ENCODE data around the gene STIMATE. TPM values are rescaled to one million over a fixed set of nuclear protein-coding genes. Genes with fewer than 3 reads are reported as not detected.

The STIMATE gene
- total and polyA plus RNA-seq, 2 of the 4 experiments (the other 2 are of a cell fraction) = 10.6 to 17.8 TPM

GRCh38 chr3:52839268-52839575 lies 58.1 kb downstream of the STIMATE start:
- no peak overlapping the region for H3K4me3 ChIP-seq (ENCODE audit: insufficient read depth, low read depth, low read length)
- CTCF ChIA-PET = no interaction called here
- DNase-seq = no peak
- H3K9me3 ChIP-seq (ENCODE audit: control insufficient read depth, insufficient read depth, low read length) = no peaks in the 10 kb centered on the region
- H3K56ac ChIP-seq (ENCODE audit: extremely low read depth, insufficient read depth, low read length) = no peak overlapping the region
- H4K8ac ChIP-seq (ENCODE audit: low read depth in 2 of 2, low read length in 2 of 2) = no peak overlapping the region
- no peak overlapping the region for H3K23ac ChIP-seq (ENCODE audit: low read depth, low read length)
- BruUV-seq (replicated peaks) = no TSS peak
- H3K27me3 ChIP-seq (ENCODE audit: control insufficient read depth, insufficient read depth, low read length) = no peaks in the 10 kb centered on the region
- intact Hi-C loops (cut with micrococcal nuclease) = no loop called here
- H2BK20ac ChIP-seq (ENCODE audit: low read depth, low read length) = no peak overlapping the region
- no peak overlapping the region for H3K18ac ChIP-seq (ENCODE audit: low read depth, low read length)
- no peaks in the 10 kb centered on the region for H3K79me1 ChIP-seq (ENCODE audit: low read depth in 1 of 2, low read length in 2 of 2)
- H2BK5ac ChIP-seq (ENCODE audit: low read depth, low read length, poor library complexity, severe bottlenecking) = no peak overlapping the region
- H3K4ac ChIP-seq (ENCODE audit: low read depth, low read length) = no peak overlapping the region
- no peak overlapping the region for H2AK9ac ChIP-seq (replicated peaks; ENCODE audit: low read depth, low read length, poor library complexity)
- H4K91ac ChIP-seq (ENCODE audit: insufficient read depth, low read depth, low read length) = no peak overlapping the region
- H3K14ac ChIP-seq (replicated peaks; ENCODE audit: low read depth, low read length) = no peak overlapping the region
- peaks cover 17% of the 10 kb centered on the region; the same call in 1 of the 2 replicates for H3K36me3 ChIP-seq (ENCODE audit: control insufficient read depth, insufficient read depth, low read length)
- H4K5ac ChIP-seq (ENCODE audit: low read depth, low read length) = no peak overlapping the region
- no peak overlapping the region for H2AFZ ChIP-seq (replicated peaks; ENCODE audit: low read length, poor library complexity)
- no peak overlapping the region for H3K27ac ChIP-seq (ENCODE audit: insufficient read depth, low read length)
- peaks cover 13% of the 10 kb centered on the region; the same call in 1 of the 2 replicates for H3K4me1 ChIP-seq (ENCODE audit: control insufficient read depth, insufficient read depth, low read length)
- no peak overlapping the region for H3K4me2 ChIP-seq (ENCODE audit: low read depth, low read length)
- H2AK5ac ChIP-seq (ENCODE audit: low read depth, low read length) = no peak overlapping the region
- no peak overlapping the region for H2BK15ac ChIP-seq (ENCODE audit: low read depth, low read length)
- no peak overlapping the region for H2BK120ac ChIP-seq (ENCODE audit: low read depth, low read length)
- in situ Hi-C loops (cut with MboI; ENCODE audit: low sequenced_read_pairs) = no loop called here
- POLR2A ChIA-PET (ENCODE audit: unreplicated experiment) = interaction anchor here (0.6 kb wide), 1 partner anchor 57 kb away, joined by 4 read pairs; no protein-coding TSS in a partner anchor
- dilution Hi-C loops (cut with HindIII; ENCODE audit: low sequenced_read_pairs, unreplicated experiment) = no loop called here
- ATAC-seq (ENCODE audit: low read depth) = no peak
- H4K20me1 ChIP-seq (ENCODE audit: insufficient read depth, low read length) = no peaks in the 10 kb centered on the region; the same call in 1 of the 2 replicates
- H3K9ac ChIP-seq (ENCODE audit: low read depth, low read length) = no peak overlapping the region
- peaks cover 16% of the 10 kb centered on the region; the same call in 1 of the 2 replicates for H3K9me1 ChIP-seq (ENCODE audit: insufficient read depth, low read length)
- WGBS, 2 experiments (ENCODE audit: extremely low coverage in 2 of 2, insufficient read length in 1 of 2) = 100% methylated on average over 1 of the region's 2 CpGs; no CpG with 5 or more reads in 1 of the 2 experiments
- no peak for TF ChIP-seq RAD21 (IDR thresholded peaks at IDR 0.05; ENCODE audit: low read length)
- no peak for TF ChIP-seq CEBPB (IDR thresholded peaks at IDR 0.05; ENCODE audit: low read depth, low read length)
- no peak for TF ChIP-seq MAFK (IDR thresholded peaks at IDR 0.05; ENCODE audit: low read depth, low read length)
- TF ChIP-seq CHD1 (IDR thresholded peaks at IDR 0.05; ENCODE audit: low read depth, low read length) = no peak
- TF ChIP-seq, protein P1, sequence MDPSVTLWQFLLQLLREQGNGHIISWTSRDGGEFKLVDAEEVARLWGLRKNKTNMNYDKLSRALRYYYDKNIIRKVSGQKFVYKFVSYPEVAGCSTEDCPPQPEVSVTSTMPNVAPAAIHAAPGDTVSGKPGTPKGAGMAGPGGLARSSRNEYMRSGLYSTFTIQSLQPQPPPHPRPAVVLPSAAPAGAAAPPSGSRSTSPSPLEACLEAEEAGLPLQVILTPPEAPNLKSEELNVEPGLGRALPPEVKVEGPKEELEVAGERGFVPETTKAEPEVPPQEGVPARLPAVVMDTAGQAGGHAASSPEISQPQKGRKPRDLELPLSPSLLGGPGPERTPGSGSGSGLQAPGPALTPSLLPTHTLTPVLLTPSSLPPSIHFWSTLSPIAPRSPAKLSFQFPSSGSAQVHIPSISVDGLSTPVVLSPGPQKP (IDR thresholded peaks at IDR 0.05; ENCODE audit: borderline replicate concordance, low read depth, low read length) = no peak
- TF ChIP-seq FOS (IDR thresholded peaks at IDR 0.05; ENCODE audit: low read depth, low read length) = no peak
- no peak for TF ChIP-seq MXI1 (IDR thresholded peaks at IDR 0.05; ENCODE audit: borderline replicate concordance, low read depth, low read length)
- TF ChIP-seq POLR2A (IDR thresholded peaks at IDR 0.05; ENCODE audit: low read depth, low read length) = no peak
- no peak for TF ChIP-seq MAZ (IDR thresholded peaks at IDR 0.05; ENCODE audit: borderline replicate concordance, low read depth, low read length)
- no peak for TF ChIP-seq RCOR1 (IDR thresholded peaks at IDR 0.05; ENCODE audit: insufficient replicate concordance, low read length)

Data from IMR-90 (cell line).